ENCODE data around the gene SP6.

DNA sequence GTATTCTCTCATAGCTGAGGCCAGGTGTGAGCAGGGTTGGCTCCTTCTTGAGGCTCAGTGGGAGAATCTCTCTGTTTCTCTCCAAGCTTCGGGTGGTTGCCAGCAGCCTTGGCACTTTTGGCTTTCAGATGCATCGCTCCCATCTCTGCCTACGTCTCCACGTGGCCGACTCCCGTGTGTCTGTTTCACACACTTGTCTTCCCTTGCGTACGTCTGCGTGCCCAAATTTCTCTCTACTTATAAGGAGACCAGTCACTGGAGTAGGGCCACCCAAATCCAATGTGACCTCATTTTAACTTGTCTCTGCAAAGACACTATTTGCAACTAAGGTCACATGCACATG is 44.1 kb downstream of the SP6 start:
- TF ChIP-seq, protein P1, sequence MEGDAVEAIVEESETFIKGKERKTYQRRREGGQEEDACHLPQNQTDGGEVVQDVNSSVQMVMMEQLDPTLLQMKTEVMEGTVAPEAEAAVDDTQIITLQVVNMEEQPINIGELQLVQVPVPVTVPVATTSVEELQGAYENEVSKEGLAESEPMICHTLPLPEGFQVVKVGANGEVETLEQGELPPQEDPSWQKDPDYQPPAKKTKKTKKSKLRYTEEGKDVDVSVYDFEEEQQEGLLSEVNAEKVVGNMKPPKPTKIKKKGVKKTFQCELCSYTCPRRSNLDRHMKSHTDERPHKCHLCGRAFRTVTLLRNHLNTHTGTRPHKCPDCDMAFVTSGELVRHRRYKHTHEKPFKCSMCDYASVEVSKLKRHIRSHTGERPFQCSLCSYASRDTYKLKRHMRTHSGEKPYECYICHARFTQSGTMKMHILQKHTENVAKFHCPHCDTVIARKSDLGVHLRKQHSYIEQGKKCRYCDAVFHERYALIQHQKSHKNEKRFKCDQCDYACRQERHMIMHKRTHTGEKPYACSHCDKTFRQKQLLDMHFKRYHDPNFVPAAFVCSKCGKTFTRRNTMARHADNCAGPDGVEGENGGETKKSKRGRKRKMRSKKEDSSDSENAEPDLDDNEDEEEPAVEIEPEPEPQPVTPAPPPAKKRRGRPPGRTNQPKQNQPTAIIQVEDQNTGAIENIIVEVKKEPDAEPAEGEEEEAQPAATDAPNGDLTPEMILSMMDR (IDR thresholded peaks at IDR 0.05), result no peak
- TF ChIP-seq POLR2A (IDR thresholded peaks at IDR 0.05), result no peak

Measured in thyroid gland (tissue), 4 donors.